NCI-H1092 (cell line): ENCODE results near the gene EFS.
"Not testable (repeated sequence)": the region's sequence is repeated elsewhere in the genome, so short reads cannot be mapped to it uniquely, and the experiment has no call there.

Experiments used
- DNase-seq: peaks from one replicate; lab custom pipeline; 2025; lab: John Stamatoyannopoulos, UW

Gene EFS

GRCh38 chr14:23399591-23399990, 34.6 kb upstream of the EFS start:
- DNase-seq = no peak

- no peak for DNase-seq
These were observed 34.2 kb upstream of the EFS start for GRCh38 chr14:23399136-23399535.

GRCh38 chr14:23398348-23398747, 33.4 kb upstream of the EFS start:
- DNase-seq = peak; percentile 80

GRCh38 chr14:23396781-23397407, 31.9 kb upstream of the EFS start:
- DNase-seq = no peak

- DNase-seq = no peak
These were observed 31.2 kb upstream of the EFS start for GRCh38 chr14:23396126-23396525.

GRCh38 chr14:23392613-23393012, 27.6 kb upstream of the EFS start:
- DNase-seq = no peak

GRCh38 chr14:23389871-23390270, 24.9 kb upstream of the EFS start:
- not testable (repeated sequence) for DNase-seq

GRCh38 chr14:23389396-23389795, 24.4 kb upstream of the EFS start:
- DNase-seq = no peak

- DNase-seq = no peak
These were observed 24.0 kb upstream of the EFS start for GRCh38 chr14:23388996-23389395.

- DNase-seq = no peak
These were observed 23.2 kb upstream of the EFS start for GRCh38 chr14:23387916-23388882.

GRCh38 chr14:23386999-23387398, 22.0 kb upstream of the EFS start:
- no peak for DNase-seq

- DNase-seq = not testable (repeated sequence)
These were observed 21.3 kb upstream of the EFS start for GRCh38 chr14:23386266-23386657.

GRCh38 chr14:23385642-23386265, 20.8 kb upstream of the EFS start:
- no peak for DNase-seq

GRCh38 chr14:23385244-23385641, 20.3 kb upstream of the EFS start:
- DNase-seq = no peak

GRCh38 chr14:23384364-23385080, 19.6 kb upstream of the EFS start:
- no peak for DNase-seq

- no peak for DNase-seq
These were observed 17.9 kb upstream of the EFS start for GRCh38 chr14:23382731-23383440.

- no peak for DNase-seq
These were observed 17.3 kb upstream of the EFS start for GRCh38 chr14:23382276-23382675.

GRCh38 chr14:23381871-23382270, 16.9 kb upstream of the EFS start:
- DNase-seq = no peak

GRCh38 chr14:23380976-23381375, 16.0 kb upstream of the EFS start:
- no peak for DNase-seq

- DNase-seq = no peak
These were observed 15.4 kb upstream of the EFS start for GRCh38 chr14:23380197-23380914.
